ENCODE data around the gene UNC93B1. TPM values are rescaled to one million over a fixed set of nuclear protein-coding genes. Genes with fewer than 3 reads are reported as not detected.
"Not testable (repeated sequence)": the region's sequence is repeated elsewhere in the genome, so short reads cannot be mapped to it uniquely, and the experiment has no call there.

Gene UNC93B1
- total and polyA plus RNA-seq, 2 of the 8 experiments (the other 6 are each of a cell fraction or from before 2014, with no cell fraction given) = 18.9 to 34.3 TPM

GRCh38 chr11:67985302-67985701 is 18.6 kb downstream of the UNC93B1 start:
- H3K4ac ChIP-seq (replicated peaks; ENCODE audit: insufficient read length, low read depth, low read length); H2BK20ac ChIP-seq (ENCODE audit: low read length); H2BK15ac ChIP-seq (ENCODE audit: low read length); H3K18ac ChIP-seq (ENCODE audit: extremely low read depth, low read length); H3K23me2 ChIP-seq (ENCODE audit: low read depth, low read length); H3K36me3 ChIP-seq (ENCODE audit: control insufficient read depth in 2 of 4, insufficient read depth in 4 of 4, low read length in 3 of 4); H4K20me1 ChIP-seq (replicated peaks in 1 of 2; ENCODE audit: control insufficient read depth in 1 of 2, insufficient read depth in 2 of 2, low read length in 2 of 2); H3K27me3 ChIP-seq (replicated peaks in 1 of 4; ENCODE audit: control insufficient read depth in 3 of 4, extremely low read depth in 1 of 4, insufficient read depth in 3 of 4, low read length in 3 of 4); CTCF ChIA-PET (ENCODE audit: partially characterized antibody); H4K8ac ChIP-seq (ENCODE audit: extremely low read depth, insufficient read depth, low read length); H2BK5ac ChIP-seq (ENCODE audit: low read depth, low read length); H2BK120ac ChIP-seq (replicated peaks; ENCODE audit: low read depth, low read length); H3K4me2 ChIP-seq (ENCODE audit: insufficient read depth in 1 of 2, low read depth in 2 of 2, low read length in 2 of 2); H2AFZ ChIP-seq (ENCODE audit: low read length); H2AK5ac ChIP-seq (ENCODE audit: low read depth, low read length); H3K9ac ChIP-seq (replicated peaks in 1 of 4; ENCODE audit: extremely low read depth in 1 of 4, low read depth in 3 of 4, low read length in 3 of 4); H3K4me3 ChIP-seq (ENCODE audit: extremely low read depth in 1 of 4, insufficient read depth in 2 of 4, low read depth in 3 of 4, low read length in 4 of 4); H4K5ac ChIP-seq (ENCODE audit: insufficient read length, low read depth, low read length); H2BK12ac ChIP-seq (ENCODE audit: low read depth, low read length); H3K9me3 ChIP-seq (ENCODE audit: insufficient read depth in 2 of 2, low read depth in 1 of 2, low read length in 1 of 2); H3K56ac ChIP-seq (replicated peaks; ENCODE audit: insufficient read length, low read depth, low read length); H3K4me1 ChIP-seq (replicated peaks in 1 of 4; ENCODE audit: control insufficient read depth in 3 of 4, insufficient read depth in 4 of 4, low read length in 3 of 4); H3K23ac ChIP-seq (ENCODE audit: insufficient read length); H3K14ac ChIP-seq (ENCODE audit: insufficient read length); DNase-seq (ENCODE audit: low read depth in 1 of 2, low spot score in 2 of 2); H4K91ac ChIP-seq (replicated peaks; ENCODE audit: insufficient read length, low read length); H3K79me1 ChIP-seq (ENCODE audit: low read depth, low read length); POLR2A ChIA-PET (ENCODE audit: partially characterized antibody); H3K27ac ChIP-seq (ENCODE audit: low read depth, low read length); H3K79me2 ChIP-seq (ENCODE audit: control insufficient read depth in 1 of 2, insufficient read depth in 2 of 2, low read length in 2 of 2); FAIRE-seq: not testable (repeated sequence)
- WGBS, 2 experiments (ENCODE audit: extremely low coverage in 1 of 2, insufficient coverage in 1 of 2, insufficient read length in 1 of 2, insufficient replicate concordance in 2 of 2, low coverage in 1 of 2, low lambda C conversion rate in 2 of 2, missing lambda C conversion rate in 1 of 2) = 93% methylated on average over 6 of the region's 6 CpGs; no CpG with 5 or more reads in 1 of the 2 experiments

Measured in H1 (cell line).